Activated T-cell treated with anti-CD3 and anti-CD28 coated beads for 4 hours (primary cell): ENCODE measurements around the gene ZNF839.
"Not testable (repeated sequence)": the region's sequence is repeated elsewhere in the genome, so short reads cannot be mapped to it uniquely, and the experiment has no call there.

Experiments
- DNase-seq: peaks from one replicate; pipeline ENCODE4 v3.0.0-alpha.2; 2020

The ZNF839 gene

DNA sequence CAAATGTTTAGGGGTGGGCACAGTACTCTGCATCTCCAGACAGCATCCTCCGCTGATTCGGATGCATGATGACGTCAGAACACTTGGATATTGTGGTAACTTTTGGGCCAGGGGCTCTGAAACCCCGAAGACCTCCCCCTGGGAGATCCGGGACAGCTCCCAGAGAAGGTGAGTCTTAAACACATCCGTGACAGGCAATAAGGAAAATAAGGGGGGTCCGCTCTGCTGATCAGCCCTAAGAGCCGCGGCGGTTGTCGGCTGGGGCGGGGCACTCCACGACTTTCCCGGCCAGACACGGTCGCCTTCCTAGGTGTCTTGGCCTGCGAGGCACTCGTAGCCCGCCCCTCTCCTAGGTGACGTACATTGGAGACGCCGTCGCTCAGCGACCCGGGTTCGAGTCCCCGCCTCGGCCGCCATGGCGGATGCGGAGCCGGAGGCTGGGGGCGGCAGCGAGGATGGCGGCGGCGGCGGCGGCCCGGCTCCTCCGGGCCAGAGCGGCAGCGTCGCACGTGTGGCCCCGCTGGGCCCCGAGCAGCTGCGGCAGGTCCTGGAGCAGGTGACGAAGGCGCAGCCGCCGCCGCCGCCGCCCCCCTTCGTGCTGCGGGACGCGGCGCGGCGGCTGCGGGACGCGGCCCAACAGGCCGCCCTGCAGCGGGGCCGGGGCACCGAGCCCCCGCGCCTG, at the start of gene ZNF839:
TSS of gene ZNF839 (plus strand) at position 396 of the 682 bp plus-strand sequence. CDS start at position 416, 20 bp downstream.
- DNase-seq: peak; percentile 91

DNA sequence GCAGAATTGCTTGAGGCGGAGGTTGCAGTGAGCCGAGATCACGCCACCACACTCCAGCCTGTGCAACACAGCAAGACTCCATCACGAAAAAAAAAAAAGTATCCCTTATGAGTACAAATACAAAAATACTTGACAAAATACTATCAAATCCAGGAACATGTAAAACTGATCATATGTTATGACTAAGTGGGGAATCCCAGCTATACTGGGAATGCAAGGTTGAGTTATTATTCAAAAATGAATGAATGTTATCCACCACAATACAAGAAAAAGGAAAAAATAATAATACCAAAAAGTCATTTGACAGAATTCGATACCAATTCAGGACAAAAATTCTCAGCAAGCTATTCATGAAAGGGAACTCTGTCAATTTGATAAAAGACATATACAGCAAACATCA, 47.2 kb upstream of the ZNF839 start:
- no peak for DNase-seq

DNA sequence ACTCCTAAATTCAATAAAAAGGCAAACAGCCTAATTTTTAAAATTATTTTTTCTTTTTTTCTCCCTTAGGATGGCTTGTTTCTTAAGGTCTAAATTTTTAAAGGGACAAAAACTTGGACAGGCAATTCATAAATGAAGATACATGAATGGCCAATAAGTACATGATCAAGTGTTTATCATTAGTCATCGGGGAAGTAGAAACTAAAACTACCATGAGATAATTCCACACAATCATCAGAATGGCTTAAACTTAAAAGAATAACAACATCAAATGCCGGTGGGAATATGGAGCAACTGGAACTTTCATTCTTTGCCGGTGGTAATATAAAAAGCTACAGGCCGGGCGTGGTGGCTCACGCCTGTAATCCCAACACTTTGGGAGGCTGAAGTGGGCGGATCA, 43.7 kb upstream of the ZNF839 start:
- DNase-seq: no peak

DNA sequence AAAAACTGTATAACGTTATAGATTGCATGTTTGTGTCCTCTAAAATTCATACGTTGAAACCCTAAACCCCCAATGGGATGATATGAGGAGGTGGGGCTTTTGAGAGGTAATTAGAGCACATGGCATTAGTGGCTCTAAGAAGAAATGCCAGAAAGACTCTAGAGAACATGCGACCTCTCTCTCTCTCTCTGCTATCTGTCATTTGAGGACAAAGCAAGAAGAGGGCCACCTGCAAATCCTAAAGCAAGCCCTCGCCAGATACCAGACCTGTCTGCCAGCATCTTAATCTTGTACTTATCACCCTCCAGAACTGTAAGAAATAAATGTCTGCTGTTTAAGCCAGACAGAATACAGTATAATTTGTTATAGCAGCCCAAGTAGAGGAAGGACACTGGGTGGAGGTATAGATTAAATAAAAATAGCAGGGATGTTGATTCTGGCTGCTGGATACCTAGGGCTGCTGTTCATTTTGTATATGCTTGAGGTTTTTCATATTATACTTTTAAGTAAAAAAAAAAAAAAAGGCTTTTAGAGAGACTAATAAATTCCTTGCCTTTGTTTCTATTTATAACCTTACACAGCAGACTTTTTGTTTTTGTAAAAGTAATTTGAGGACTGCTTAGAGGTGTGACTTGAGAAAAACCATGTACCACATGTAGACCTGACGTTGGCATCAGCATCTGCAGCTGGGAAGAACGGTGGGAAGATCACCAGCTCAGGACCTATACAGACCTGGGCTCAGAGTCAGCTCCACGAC, 41.5 kb upstream of the ZNF839 start:
- no peak for DNase-seq

DNA sequence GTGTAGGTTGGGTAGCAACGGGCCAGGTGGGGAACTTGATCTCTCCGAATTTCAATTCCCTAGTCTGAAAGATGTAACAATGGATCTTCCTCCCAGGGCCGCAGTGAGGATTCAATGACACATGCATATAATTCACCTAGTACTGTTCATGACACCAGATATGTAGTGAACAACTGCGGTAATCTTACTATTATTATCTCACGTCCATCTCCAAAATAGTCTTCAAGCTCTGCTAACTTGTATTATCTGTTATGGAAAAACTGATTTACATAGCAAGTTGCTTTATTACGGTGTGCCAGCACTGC, 41.0 kb upstream of the ZNF839 start:
- DNase-seq: no peak

DNA sequence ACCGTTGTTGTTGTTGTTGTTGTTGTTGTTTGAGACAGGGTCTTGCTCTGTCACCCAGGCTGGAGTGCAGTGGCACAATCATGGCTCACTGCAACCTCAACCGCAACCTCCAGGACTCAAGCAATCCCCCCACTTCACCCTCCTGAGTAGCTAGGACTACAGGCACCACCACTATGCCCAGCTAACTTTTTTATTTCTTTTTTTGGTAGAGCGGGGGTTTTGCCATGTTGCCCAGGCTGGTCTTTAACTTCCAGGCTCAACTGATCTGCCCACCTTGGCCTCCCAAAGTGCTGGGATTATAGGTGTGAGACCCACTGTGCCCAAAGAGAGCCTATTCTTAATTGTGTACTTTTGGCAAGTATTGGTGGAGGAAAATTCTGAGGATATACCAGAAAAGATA, 40.3 kb upstream of the ZNF839 start:
- no peak for DNase-seq

DNA sequence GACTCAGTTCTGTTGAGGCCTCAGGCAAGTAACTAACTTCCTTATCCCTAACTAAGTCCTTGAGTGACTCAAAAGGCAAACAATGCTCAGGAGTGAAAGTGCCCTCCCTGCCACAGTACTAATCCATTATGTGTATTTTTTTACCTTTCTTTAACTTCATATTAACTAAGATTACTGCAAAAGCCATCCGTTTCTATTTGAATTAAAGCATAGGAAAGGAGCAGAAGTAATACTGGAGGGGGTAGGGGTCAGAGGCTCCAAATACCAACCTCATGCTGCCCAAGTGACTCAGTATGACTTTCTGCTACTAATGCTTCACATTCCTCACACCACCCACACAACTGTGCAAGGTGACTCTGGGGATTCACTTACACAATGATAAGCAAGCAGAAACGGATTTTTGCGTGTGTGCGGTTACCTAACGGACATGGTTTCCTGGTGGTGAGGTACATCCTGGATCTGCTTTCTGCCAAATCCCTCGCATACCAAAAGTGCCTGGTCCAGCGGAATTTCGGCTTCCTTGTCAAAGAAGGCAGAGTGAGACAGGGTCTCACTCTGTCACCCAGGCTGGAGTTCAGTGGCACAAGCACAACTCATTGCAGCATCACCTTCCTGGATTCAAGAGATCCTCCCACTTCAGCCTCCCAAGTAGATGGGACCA, 39.7 kb upstream of the ZNF839 start:
- DNase-seq: no peak

DNA sequence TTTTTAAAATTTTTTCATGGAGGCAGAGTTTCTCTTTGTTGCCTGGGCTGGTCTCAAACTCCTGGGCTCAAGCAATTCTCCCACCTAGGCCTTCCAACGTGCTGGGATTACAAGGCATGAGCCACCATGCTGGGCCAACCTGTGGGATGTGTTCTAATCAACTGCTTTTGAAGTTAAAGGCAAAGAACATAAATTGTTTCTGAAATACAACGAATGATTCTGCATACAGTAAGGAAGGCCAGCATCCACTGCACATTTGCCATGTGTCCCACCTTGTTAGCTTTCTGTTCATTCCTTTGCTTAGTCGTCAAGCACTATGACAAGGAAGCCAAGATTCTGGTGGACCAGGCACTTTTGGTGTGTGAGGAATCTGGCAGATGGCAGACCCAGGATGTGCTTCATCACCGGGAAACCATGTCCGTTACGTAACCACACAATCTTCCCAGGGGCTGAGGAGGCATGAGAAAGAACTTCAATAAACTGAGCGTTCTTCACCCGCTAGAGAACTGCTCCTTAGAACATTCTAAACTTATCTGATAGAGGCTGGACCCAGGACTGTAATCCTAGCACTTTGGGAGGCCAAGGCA, 39.1 kb upstream of the ZNF839 start:
- DNase-seq: no peak

DNA sequence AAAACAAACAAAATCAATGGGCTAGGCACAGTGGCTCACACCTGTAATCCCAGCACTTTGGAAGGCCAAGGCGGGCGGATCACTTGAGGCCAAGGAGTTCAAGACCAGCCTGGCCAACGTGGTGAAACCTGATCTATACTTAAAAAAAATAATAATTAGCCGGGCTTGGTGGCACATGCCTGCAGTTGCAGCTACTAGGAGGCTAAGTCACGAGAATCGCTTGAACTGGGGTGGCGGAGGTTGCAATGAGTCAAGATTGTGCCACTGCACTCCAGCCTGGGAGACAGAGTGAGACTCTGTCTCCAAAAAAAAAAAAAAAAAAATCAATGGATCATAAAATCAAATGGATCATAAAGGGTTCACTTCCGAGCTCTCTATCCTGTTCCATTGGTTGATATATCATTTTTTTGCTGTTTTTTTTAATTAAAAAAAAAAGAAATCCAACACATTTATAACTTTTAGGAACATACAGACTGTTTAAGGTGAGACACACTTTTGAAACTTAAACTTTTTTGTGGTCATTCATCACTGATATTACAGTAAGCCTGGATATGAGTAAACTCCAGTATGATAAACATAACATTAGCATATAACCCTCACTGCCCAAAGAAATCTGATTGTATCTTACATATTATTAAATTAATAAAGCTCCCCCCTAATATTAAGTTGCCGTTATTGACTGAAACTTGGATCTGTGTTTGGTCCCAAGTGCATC, 36.6 kb upstream of the ZNF839 start:
- DNase-seq: no peak

DNA sequence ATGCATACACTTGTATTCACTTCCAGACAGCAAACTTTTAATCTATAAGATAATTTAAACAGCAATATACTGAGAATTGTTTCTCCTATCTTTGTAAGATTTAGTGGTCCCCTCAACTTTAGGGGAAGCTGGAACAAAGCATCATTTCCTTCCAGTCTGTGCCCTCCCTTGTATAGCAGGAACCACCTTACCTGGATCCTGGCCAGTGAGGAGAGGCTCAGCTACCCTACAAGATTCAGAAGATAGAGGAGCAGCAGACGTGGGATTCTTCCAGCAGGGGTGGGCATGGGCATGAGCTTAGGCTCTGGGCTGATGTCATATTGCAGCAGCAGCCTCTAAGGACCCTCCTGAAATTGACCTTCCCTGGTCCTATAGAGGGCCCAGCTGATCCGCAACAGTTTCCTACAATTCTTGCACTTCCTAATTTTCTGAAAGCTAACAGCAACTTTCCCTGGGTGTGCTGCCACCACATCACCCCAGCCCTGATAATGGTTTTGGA, 35.9 kb upstream of the ZNF839 start:
- DNase-seq: no peak

DNA sequence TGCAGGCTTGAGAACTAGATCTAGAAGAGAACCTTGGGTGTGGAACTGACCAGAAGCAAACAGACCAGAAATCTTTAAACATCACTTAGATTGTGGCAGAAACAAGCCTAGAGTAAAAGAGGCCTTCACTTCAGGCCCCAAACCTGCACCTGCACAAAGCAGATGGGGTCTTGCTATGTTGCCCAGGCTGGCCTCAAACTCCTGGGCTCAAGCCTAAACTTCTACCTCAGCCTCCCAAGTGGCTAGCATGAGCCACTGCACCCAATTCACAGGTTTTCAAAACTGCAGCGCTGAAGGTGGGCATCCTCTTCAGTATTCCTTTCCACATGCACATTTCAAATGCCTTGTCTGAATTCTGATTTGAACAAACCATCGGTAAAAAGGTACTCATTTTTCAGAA, 34.4 kb upstream of the ZNF839 start:
- no peak for DNase-seq

DNA sequence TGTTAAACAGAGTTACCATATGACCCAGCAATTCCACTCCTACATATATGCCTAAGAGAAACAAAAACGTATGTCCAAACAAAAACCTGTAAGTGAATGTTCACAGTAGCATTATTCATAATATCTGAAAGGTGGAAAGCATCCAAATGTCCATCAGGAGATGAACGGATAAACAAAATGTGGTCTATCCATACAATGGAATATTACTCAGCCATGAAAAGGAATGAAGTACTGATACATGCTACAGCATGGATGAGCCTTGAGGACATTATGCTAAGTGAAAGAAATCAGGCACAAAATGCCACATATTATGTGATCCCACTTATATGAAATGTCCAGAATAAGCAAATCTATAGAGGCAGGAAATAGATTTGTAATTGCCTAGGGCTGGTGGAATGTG, 31.4 kb upstream of the ZNF839 start:
- no peak for DNase-seq

DNA sequence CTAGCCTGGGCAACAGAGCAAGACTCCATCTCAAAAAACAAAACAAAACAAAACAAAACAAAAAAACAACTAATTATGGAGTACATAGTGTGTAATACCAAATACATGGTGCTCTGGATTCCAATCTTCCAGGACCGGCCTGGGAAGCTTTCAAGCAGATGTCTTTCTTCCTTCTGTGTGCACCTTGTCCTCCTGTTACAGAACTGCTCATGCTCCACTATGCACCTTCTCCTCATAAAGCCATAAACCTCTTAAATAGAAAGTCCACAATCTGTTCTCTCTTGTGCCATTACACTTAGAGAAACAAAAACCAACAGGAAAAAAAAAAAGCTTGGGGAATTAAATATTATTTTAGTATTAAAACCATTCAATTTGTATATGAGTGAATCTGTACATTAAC, 27.1 kb upstream of the ZNF839 start:
- DNase-seq: no peak

DNA sequence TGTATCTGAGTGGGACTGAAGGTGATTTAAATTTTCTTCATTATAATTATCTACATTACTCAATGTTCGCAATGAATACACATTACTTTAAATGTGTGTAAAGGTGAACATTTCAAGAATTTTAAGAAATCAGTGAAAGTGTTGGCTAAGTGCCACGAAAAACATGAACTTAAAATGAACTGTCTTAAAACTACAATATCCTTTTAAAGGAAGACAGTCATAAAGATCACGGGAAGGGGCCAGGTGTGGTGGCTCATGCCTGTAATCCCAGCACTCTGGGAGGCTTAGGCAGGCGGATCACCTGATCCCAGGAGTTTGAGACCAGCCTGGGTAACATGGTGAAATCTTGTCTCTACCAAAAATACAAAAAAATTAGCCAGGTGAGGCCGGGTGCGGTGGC, 25.8 kb upstream of the ZNF839 start:
- DNase-seq: no peak

DNA sequence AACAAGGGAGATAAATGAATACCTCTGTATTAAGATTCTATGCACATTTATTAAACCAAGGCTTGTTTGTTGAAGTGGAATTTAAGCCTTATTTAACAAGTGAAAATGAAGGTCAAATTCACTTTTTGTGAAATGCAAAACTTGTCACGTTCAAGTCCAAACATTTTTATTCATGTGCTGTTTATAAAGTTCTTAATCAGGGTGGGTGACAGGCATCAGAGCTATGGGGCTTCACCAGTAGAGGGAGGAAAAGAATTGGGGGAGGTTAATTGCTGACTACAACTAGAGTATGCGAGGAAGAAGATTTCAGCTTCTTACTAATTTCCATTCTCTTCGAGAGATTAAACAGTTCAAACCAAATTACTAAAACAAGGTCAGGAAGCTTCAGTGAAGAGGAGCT, 24.3 kb upstream of the ZNF839 start:
- no peak for DNase-seq

DNA sequence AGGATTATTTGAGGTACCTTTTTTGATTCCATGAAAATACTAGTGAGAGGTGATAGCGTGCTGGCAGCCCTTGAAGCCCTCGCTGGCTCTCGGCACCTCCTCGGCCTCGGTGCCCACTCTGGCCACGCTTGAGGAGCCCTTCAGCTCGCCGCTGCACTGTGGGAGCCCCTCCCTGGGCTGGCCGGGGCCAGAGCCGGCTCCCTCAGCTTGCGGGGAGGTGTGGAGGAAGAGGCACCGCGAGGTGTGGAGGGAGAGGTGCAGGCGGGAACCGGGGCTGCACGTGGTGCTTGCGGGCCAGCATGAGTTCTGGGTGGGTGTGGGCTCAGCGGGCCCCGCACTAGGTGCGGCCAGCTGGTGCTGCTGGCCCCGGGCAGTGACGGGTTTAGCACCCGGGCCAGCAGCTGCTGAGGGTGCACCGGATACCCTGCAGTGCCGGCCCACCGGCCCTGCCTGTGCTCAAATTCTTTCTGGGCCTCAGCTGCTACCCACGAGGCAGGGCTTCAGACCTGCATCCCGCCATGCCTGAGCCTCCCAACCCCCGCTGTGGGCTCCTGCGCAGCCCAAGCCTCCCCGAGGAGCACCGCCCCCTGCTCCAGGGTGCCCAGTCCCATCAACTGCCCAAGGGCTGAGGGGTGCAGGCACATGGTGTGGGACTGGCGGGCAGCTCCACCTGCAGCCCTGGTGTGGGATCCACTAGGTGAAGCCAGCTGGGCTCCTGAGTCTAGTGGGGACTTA, 21.9 kb upstream of the ZNF839 start:
- no peak for DNase-seq

DNA sequence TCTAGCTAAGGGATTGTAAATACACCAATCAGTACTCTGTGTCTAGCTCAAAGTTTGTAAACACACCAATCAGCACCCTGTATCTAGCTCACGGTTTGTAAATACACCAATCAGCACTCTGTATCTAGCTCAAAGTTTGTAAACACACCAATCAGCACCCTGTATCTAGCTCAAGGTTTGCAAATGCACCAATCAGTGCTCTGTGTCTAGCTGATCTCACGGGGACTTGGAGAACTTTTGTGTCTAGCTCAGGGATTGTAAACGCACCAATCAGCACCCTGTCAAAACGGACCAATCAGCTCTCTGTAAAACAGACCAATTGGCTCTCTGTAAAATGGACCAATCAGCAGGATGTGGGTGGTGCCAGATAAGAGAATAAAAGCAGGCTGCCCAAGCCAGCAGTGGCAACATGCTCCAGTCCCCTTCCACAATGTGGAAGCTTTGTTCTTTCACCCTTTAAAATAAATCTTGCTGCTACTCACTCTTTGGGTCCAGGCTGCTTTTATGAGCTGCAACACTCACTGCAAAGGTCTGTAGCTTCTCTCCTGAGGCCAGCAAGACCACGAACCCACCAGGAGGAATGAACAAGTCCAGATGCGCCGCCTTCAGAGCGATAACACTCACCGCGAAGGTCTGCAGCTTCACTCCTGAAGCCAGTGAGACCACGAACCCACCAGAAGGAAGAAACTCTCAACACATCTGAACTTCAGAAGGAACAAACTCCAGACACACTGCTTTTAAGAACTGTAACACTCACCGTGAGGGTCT, 21.1 kb upstream of the ZNF839 start:
- DNase-seq: not testable (repeated sequence)

DNA sequence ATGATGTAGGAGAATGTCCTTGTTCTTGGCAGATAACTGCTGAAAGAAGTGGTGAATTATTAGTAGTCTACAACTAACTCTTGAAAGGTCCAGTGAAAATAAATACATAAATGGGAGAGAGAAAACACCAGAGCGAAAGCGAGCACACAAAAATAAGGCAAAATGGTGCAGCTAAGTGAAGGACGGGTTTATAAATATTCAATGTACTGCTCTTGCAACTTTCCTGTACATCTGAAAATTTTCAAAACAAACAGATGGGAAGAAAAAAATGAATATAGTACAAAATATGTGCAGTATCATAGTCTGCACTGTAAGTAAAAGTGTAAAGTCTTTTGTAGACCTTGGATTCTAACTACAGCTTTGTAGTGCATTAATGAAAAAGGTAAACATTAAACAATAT, 15.9 kb upstream of the ZNF839 start:
- no peak for DNase-seq

DNA sequence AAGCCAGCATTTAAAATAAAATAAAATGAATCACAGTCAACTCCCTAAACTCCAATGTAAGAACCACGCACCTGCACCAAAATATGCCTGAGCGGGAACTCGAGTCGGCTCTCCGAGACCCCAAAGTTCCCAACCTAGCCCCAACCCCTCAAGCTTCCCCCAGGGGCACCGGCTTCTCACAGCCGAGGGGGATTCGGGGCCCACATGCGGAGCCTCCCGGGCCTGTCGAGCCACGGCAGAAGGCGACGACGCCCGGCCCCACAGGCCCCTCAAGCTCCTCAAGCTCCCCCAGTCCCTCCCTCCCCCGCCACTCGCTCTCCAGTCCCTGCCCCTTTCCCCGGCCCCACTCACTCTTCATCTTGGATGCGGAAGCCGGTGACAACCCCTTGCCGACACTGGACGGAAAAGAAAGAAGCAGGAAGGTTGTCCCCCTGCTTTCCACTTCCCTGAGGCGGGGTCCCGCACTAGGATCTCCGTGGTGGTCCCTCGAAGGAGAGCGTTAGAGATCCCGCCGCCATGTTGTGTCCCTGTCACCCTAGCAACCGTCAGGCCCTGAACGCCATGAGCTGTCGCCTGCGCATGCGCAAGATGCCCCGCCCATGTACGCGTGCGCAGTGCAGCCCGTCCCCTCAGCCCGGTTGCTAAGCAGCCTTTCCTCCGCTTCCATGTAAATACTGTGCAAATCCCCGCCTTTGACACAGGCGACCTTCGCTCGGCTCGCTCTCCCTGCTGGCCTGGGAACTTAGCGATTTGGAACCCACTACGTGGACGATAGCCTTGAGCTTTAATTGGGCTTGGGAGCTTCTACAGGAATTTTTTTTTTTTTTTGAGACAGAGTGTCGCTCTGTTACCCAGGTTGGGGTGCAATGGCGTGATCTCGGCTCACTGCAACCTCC, 14.7 kb upstream of the ZNF839 start, which contains the start of gene MOK:
TSS of gene MOK (minus strand) at position 554 of the 896 bp plus-strand sequence. CDS start at position 358, 196 bp downstream.
- DNase-seq: peak; percentile 96
